WTC11 (cell line): ENCODE results near the gene CHTF18.
"Not testable (repeated sequence)": the region's sequence is repeated elsewhere in the genome, so short reads cannot be mapped to it uniquely, and the experiment has no call there.

ENCODE experiments used
- CBFB ChIP-seq: sonication (generic); formaldehyde crosslinking; IDR thresholded peaks from 2 replicates; pipeline ENCODE4 v1.8.1; 2022; ENCODE audit warnings: mild to moderate bottlenecking, low read depth, missing genetic modification reagents
- FOXK1 ChIP-seq: sonication (generic); formaldehyde crosslinking; IDR thresholded peaks from 2 replicates; pipeline ENCODE4 v1.8.0; 2022; ENCODE audit warnings: mild to moderate bottlenecking, moderate library complexity, missing genetic modification reagents
- TF ChIP-seq, protein P1 (sequence below): sonication (generic); formaldehyde crosslinking; IDR thresholded peaks from 2 replicates; pipeline ENCODE4 v1.8.0; 2022; ENCODE audit warnings: mild to moderate bottlenecking, missing genetic modification reagents

DNA sequence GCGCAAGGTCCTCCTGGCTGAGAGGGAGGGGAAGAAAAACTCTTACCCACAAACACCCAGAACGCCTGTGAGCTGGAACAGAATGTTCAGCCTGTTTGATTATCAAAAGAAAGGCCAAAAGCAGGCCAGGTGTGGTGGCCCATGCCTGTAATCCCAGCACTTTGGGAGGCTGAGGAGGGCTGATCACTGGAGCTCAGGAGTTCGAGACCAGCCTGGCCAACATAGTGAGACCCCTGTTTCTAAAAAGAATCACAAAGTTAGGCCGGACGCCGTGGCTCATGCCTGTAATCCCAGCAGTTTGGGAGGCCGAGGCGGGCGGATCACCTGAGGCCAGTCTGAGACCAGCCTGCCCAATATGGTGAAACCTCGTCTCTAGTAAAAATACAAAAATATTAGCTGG lies 12.1 kb upstream of the CHTF18 start:
- TF ChIP-seq CBFB, FOXK1 (CRISPR knock-in tag): not testable (repeated sequence)
- TF ChIP-seq, protein P1, sequence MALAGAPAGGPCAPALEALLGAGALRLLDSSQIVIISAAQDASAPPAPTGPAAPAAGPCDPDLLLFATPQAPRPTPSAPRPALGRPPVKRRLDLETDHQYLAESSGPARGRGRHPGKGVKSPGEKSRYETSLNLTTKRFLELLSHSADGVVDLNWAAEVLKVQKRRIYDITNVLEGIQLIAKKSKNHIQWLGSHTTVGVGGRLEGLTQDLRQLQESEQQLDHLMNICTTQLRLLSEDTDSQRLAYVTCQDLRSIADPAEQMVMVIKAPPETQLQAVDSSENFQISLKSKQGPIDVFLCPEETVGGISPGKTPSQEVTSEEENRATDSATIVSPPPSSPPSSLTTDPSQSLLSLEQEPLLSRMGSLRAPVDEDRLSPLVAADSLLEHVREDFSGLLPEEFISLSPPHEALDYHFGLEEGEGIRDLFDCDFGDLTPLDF (CRISPR knock-in tag), result not testable (repeated sequence)
